HG03342 (cell line): ENCODE results near the gene OR5W2.
A peak's percentile ranks its signal among the peaks of the same experiment; 100 is the strongest.
"Not testable (repeated sequence)": the region's sequence is repeated elsewhere in the genome, so short reads cannot be mapped to it uniquely, and the experiment has no call there.

Experiments
- ATAC-seq: cut with Tn5 transposase; IDR thresholded peaks from one replicate; pipeline ENCODE4 v1.9.1; 2021; ENCODE audit warnings: mild to moderate bottlenecking, moderate library complexity; ENCODE audit not compliant: unreplicated experiment

Gene OR5W2

GRCh38 chr11:55914482-55914881 lies at the start of gene OR5W2:
Gene OR5W2 (minus strand): TSS chr11:55914582. CDS start chr11:55914582, 0 bp downstream.
- no peak for ATAC-seq

- no peak for ATAC-seq
Measured at GRCh38 chr11:55956521-55956920, 42.1 kb upstream of the OR5W2 start.

- ATAC-seq, result no peak
Measured at GRCh38 chr11:55949330-55949729, 34.9 kb upstream of the OR5W2 start.

- ATAC-seq, result peak; percentile 56
Measured at GRCh38 chr11:55942785-55943392, 28.5 kb upstream of the OR5W2 start.

GRCh38 chr11:55936300-55936699 lies 21.9 kb upstream of the OR5W2 start, which contains the start of gene OR5I1:
Gene OR5I1 (minus strand): TSS chr11:55936400. CDS start chr11:55936400, 0 bp downstream.
- ATAC-seq, result no peak

GRCh38 chr11:55920537-55920936 lies 6.2 kb upstream of the OR5W2 start:
- ATAC-seq, result no peak

GRCh38 chr11:55902308-55902707 lies 12.1 kb downstream of the OR5W2 start:
- ATAC-seq, result no peak

- no peak for ATAC-seq
Measured at GRCh38 chr11:55895216-55895615, 19.2 kb downstream of the OR5W2 start.

- not testable (repeated sequence) for ATAC-seq
Measured at GRCh38 chr11:55885481-55885880, 28.9 kb downstream of the OR5W2 start.

GRCh38 chr11:55884995-55885394 lies 29.4 kb downstream of the OR5W2 start:
- ATAC-seq, result not testable (repeated sequence)

- not testable (repeated sequence) for ATAC-seq
Measured at GRCh38 chr11:55882997-55883396, 31.4 kb downstream of the OR5W2 start, which contains the start of gene TRIM51. Gene TRIM51 (plus strand): TSS chr11:55883297. CDS start chr11:55885429, 2,132 bp downstream.

- not testable (repeated sequence) for ATAC-seq
Measured at GRCh38 chr11:55873146-55873545, 41.2 kb downstream of the OR5W2 start.

- ATAC-seq, result not testable (repeated sequence)
Measured at GRCh38 chr11:55872731-55873130, 41.7 kb downstream of the OR5W2 start.

- not testable (repeated sequence) for ATAC-seq
Measured at GRCh38 chr11:55867354-55867753, 47.0 kb downstream of the OR5W2 start.
